Activated T-cell treated with anti-CD3 and anti-CD28 coated beads, Interleukin-2, amount 50 U/mL, for 4 hours (primary cell): ENCODE measurements around the gene MADD. TPM values are rescaled to one million over a fixed set of nuclear protein-coding genes. Genes with fewer than 3 reads are reported as not detected.

Source experiments
- ATAC-seq, 2 donors: fragments of 200-7000 bp; cut with Tn5 transposase; one replicate each; pipeline ENCODE4 v1.10.0; 2021
- DNase-seq: peaks from one replicate; pipeline ENCODE4 v3.0.0-alpha.2; 2020
- H3K27me3 Mint-ChIP-seq: one replicate; pipeline ENCODE4 v1.8.0; 2021; ENCODE audit warnings: low read depth, mixed read lengths
- H3K36me3 Mint-ChIP-seq: one replicate; pipeline ENCODE4 v1.8.0; 2022; ENCODE audit warnings: mixed read lengths; ENCODE audit not compliant: insufficient read depth
- H3K4me1 Mint-ChIP-seq: one replicate; pipeline ENCODE4 v1.8.0; 2021; ENCODE audit warnings: low read depth, mixed read lengths
- H3K4me3 Mint-ChIP-seq: one replicate; pipeline ENCODE4 v1.8.0; 2021; ENCODE audit warnings: mild to moderate bottlenecking, moderate library complexity, mixed read lengths
- H3K9me3 Mint-ChIP-seq: one replicate; pipeline ENCODE4 v1.8.0; 2021; ENCODE audit warnings: mixed read lengths
- total RNA-seq, 3 donors: library from RNA; stranded (reverse); gene quantifications; one replicate each; pipeline ENCODE4 v1.2.1, GENCODE V29; 2021

The MADD gene
- total RNA-seq, 3 donors from 2014 or later, result 51.2 to 55.6 (median 54.5) TPM

DNA sequence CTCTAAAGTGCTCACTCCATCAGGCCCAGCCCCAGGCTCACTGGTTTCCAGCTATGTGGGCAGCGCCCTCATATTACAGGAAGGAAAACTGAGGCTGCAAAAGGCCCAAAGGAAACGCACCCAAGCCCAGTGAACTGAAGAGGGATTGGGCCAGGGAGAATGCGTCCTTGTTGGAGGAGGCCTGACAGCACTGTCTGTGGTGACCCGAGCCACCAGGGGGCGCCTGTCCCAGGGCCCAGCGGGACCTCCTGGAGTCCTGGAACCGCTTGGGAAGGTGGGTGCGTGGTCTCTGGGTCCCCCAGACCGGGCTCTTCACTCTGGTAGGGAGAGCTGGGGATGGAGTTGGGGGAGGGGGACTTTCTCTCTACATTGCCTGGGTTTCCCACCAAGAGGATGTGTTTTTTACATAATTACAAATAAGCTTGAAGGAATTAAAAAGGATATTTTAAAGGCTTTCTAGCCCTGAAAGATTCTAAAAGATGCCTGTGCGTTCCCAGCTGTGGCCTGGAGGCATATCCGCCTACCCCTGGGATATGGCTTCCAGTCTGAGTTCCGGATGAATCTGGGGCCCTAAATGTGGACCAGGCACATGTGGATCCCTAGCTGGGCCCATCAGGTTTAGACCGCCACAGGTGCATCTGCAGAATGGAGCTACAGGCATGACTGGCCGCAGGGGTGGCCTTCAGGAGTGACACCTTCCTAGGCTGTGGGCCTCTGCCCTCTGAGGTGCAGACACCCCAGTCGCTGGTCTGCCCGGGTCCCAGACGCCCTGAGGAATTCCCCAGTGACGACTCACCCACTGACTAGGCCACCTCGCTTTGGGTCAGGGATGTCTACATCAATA lies 104.2 kb downstream of the MADD start:
- peaks cover 22% of the 10 kb centered on the region for H3K4me1 Mint-ChIP-seq
- no peaks in the 10 kb centered on the region for H3K9me3 Mint-ChIP-seq

DNA sequence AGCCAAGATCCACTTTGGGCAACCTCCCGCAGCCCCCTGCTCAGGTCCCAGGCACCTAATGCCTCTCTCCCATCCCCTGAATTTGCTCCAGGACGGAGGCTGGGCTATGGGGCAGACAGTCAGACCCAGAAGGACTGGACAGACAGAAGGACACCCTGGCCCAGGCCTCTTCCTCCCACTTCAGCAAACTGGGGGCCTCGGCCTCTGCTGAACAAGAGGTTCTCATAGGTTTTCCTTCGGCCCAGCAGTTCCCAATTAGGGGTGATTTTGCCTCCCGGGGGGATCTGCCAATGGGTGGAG lies 104.7 kb downstream of the MADD start:
- Mint-ChIP-seq H3K9me3 (no peaks in the 10 kb centered on the region), H3K4me3 (no peak overlapping the region), H3K4me1 (peaks cover 17% of the 10 kb centered on the region), H3K27me3 (no peaks in the 10 kb centered on the region), H3K36me3 (no peaks in the 10 kb centered on the region)
- DNase-seq (no peak), ATAC-seq (no peak)

More for the DNA sequence above, 104.2 kb downstream of the MADD start:
- ATAC-seq, result peak; percentile 85 to 87
- Mint-ChIP-seq H3K36me3 (no peaks in the 10 kb centered on the region), H3K4me3 (no peak overlapping the region), H3K27me3 (no peaks in the 10 kb centered on the region)
- DNase-seq, result peak; percentile 85

DNA sequence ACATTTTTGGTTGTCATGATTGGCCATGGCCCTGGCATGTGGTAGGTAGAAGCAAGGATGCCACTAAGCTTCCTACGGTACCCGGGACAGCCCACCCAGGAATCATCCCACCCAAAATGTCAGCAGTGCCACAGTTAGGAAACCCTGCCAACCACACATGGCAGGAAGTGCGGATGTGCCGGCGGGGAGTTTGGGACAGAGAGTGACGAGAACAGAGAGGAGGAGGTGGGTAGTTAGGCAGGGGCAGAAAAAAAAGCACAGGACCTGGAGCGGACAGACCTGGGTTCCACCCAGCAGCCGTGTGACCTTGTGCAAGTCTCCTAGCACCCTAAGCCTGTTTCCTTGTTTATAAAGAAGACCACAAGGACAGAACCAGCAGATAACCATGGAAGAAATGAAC lies 105.1 kb downstream of the MADD start:
- H3K4me1 Mint-ChIP-seq, result peaks cover 13% of the 10 kb centered on the region
- DNase-seq (no peak), ATAC-seq (no peak)
- H3K27me3 Mint-ChIP-seq, result no peaks in the 10 kb centered on the region
- H3K36me3 Mint-ChIP-seq, result no peaks in the 10 kb centered on the region
- H3K9me3 Mint-ChIP-seq, result no peaks in the 10 kb centered on the region
- H3K4me3 Mint-ChIP-seq, result no peak overlapping the region

DNA sequence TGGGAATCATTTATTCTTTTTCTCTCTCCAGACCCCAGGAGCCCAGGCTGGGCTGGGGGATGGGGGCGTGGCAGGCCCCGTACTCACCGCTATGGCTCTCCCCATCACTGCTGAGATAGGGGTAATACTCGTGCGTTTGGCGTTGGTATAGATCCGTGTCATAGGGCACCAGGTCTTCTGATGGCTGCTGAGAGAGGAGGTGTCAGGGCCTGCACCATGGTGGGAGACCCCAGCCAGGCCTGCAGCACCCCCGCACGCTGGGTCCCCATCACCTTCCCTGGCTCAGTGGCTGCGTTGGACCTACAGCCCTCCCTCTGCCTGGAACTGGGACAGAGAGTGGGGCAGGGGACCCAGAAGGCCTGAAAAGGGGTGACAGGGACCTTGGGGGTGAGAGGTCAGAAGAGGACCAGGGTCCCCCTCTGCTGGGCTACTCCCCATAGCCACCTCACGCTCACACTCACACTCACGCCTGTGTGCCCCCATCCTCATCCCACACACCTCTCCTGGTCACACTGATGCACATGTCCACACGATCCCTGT lies 105.7 kb downstream of the MADD start:
- no peak overlapping the region for H3K4me3 Mint-ChIP-seq
- H3K4me1 Mint-ChIP-seq, result peaks cover 12% of the 10 kb centered on the region
- ATAC-seq, result no peak
- no peaks in the 10 kb centered on the region for H3K36me3 Mint-ChIP-seq
- no peaks in the 10 kb centered on the region for H3K9me3 Mint-ChIP-seq
- DNase-seq, result no peak
- no peaks in the 10 kb centered on the region for H3K27me3 Mint-ChIP-seq

GRCh38 chr11:47376107-47376524 lies 106.2 kb downstream of the MADD start:
- H3K9me3 Mint-ChIP-seq, result no peaks in the 10 kb centered on the region
- H3K4me3 Mint-ChIP-seq, result no peak overlapping the region
- H3K27me3 Mint-ChIP-seq, result no peaks in the 10 kb centered on the region
- DNase-seq (no peak), ATAC-seq (no peak)
- no peaks in the 10 kb centered on the region for H3K36me3 Mint-ChIP-seq
- peaks cover 8% of the 10 kb centered on the region for H3K4me1 Mint-ChIP-seq

DNA sequence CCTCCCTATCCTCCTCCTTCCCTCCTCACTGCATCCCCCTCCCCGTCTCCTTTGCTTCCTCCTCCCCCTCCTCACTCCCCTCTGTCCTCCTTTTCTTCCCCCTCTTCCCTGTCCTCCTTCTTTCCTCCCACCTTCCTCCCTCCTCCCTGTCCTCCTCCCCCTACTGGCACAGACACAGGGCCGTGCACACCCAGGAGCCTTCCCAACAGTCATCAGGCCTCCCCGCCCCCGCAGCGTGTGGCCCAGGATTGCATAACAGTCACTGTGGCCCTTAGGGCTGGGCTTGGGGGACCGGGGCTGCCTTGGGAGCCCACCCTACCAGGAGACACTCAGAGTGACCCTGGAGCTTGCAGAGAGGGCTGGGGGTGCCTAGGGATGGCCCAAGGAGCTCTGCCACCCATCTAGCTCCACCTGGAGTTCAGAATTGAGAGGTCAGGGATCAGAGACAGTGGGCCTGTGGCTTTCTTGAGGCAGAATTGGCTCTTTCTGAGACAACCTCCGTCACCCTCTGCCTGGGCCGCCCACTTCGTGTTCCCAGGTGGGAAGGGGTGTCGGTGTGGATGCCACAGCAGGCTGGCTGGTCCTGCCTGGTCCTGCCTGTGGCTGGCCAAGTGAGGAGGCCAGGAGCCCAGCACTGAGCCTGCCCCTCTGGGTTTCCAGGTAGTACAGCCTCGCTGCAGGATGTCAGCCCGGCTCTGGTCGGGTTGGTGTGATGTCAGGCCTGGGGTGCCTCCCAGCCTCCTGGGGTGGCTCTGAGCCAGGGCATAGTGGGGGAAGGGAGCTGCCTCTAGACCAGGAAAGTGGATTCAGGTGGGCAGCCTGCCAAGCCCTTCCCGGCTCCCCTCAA lies 106.8 kb downstream of the MADD start:
- DNase-seq (no peak), ATAC-seq (no peak)
- H3K36me3 Mint-ChIP-seq, result no peaks in the 10 kb centered on the region
- no peaks in the 10 kb centered on the region for H3K9me3 Mint-ChIP-seq
- peaks cover 8% of the 10 kb centered on the region for H3K4me1 Mint-ChIP-seq
- no peak overlapping the region for H3K4me3 Mint-ChIP-seq
- no peaks in the 10 kb centered on the region for H3K27me3 Mint-ChIP-seq

GRCh38 chr11:47377571-47378009 lies 107.7 kb downstream of the MADD start:
- Mint-ChIP-seq H3K9me3 (no peaks in the 10 kb centered on the region), H3K27me3 (no peaks in the 10 kb centered on the region), H3K36me3 (no peaks in the 10 kb centered on the region), H3K4me1 (peaks cover 8% of the 10 kb centered on the region), H3K4me3 (peak overlapping the region; percentile 67)
- ATAC-seq (no peak), DNase-seq (no peak)

DNA sequence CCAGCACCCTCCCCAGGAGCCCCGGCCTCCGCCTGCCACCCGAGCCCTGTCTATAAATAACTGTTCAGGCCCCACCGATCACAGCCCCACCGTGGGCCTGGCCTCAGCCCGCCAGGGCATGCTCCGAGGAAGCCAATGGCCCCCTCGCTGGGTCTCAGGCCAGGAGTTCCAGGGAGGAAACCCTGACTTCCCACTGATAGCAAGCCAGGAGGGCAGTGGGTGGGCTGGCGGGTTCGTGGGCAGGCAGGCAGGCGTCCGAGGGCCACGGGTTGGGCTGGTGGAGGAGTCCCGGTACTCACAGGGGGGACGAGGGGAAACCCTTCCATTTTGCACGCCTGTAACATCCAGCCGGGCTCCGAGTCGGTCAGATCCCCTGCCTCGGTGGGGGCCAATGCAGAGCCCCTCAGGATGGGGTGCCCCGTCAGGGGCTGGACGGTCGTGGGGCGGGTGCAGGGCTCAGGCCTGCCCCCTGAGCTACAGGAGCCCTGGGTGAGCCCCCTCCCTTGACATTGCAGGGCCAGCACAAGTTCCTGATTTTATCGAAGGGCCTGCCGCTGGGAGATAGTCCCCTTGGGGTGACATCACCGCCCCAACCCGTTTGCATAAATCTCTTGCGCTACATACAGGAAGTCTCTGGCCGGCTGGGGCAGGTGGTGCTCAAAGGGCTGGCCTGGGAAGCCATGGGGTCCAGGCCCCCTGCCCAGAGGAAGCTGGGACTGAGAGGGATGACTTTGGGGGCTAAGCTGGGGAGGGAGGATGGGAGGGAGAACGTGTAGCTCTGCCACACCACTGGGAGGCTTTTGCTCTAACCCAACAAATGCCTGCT lies 108.3 kb downstream of the MADD start, which contains the start of gene SPI1:
SPI1 (minus strand) TSS at position 538 of the 826 bp plus-strand sequence; CDS start at position 344, 194 bp downstream.
- ATAC-seq (no peak), DNase-seq (no peak)
- no peaks in the 10 kb centered on the region for H3K9me3 Mint-ChIP-seq
- H3K27me3 Mint-ChIP-seq, result no peaks in the 10 kb centered on the region
- H3K36me3 Mint-ChIP-seq, result no peaks in the 10 kb centered on the region
- H3K4me1 Mint-ChIP-seq, result peaks cover 8% of the 10 kb centered on the region
- H3K4me3 Mint-ChIP-seq, result peak within 1 kb of the TSS; percentile 67

- ATAC-seq, result no peak
- H3K36me3 Mint-ChIP-seq, result no peaks in the 10 kb centered on the region
- no peaks in the 10 kb centered on the region for H3K9me3 Mint-ChIP-seq
- H3K27me3 Mint-ChIP-seq, result no peaks in the 10 kb centered on the region
- H3K4me1 Mint-ChIP-seq, result peaks cover 8% of the 10 kb centered on the region
- no peak for DNase-seq
- H3K4me3 Mint-ChIP-seq, result no peak overlapping the region
These were observed 108.9 kb downstream of the MADD start for GRCh38 chr11:47378836-47379170.

DNA sequence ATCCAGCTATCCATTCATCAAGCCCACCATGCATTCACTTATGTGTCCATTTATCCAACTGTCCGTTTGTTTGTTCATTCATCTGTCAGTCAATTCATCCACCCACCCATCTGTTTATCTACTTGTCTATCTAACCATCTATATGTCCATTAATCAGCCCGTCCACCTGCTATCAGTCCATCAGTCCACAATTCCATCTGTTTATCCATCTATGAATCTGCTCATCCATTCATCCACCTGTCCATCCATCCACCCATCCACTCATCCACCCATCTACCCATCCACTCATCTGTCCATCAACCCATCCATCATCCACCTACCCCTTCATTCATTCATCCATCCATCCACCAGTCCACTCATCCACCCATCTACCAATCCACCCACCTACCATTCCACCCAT lies 109.4 kb downstream of the MADD start:
- no peaks in the 10 kb centered on the region for H3K36me3 Mint-ChIP-seq
- no peaks in the 10 kb centered on the region for H3K9me3 Mint-ChIP-seq
- H3K4me1 Mint-ChIP-seq, result peaks cover 4% of the 10 kb centered on the region
- H3K27me3 Mint-ChIP-seq, result no peaks in the 10 kb centered on the region
- no peak overlapping the region for H3K4me3 Mint-ChIP-seq
- ATAC-seq (no peak), DNase-seq (no peak)

Other genes starting within 250 kb of the MADD start
- 100 to 1,000 TPM in 2 of 3 donors, 10 to 100 TPM in 1; 98.5 to 110 (median 104) TPM for gene ARFGAP2, start 93.3 kb upstream of the MADD start, total RNA-seq
- 10 to 100 TPM in 1 of 3 donors, 1 to 10 TPM in 2; 5.3 to 15.2 (median 5.8) TPM for gene PACSIN3, start 83.7 kb upstream of the MADD start, total RNA-seq
- 10 to 100 TPM; 76.4 to 95.0 (median 90.2) TPM for gene DDB2, start 55.2 kb upstream of the MADD start, total RNA-seq
- 10 to 100 TPM; 23.5 to 29.3 (median 28.7) TPM for gene ACP2, start 21.3 kb upstream of the MADD start, total RNA-seq
- gene NR1H3, start 12.1 kb upstream of the MADD start, total RNA-seq, result 10 to 100 TPM in 2 of 3 donors, 1 to 10 TPM in 1; 8.5 to 10.3 (median 10.0) TPM
- not detected for gene MYBPC3, start 82.6 kb downstream of the MADD start, total RNA-seq
- 1 to 10 TPM in 2 of 3 donors, under 1 TPM in 1; 0.74 to 2.3 (median 1.1) TPM for gene SPI1, start 108.4 kb downstream of the MADD start, total RNA-seq
- gene SLC39A13, start 138.5 kb downstream of the MADD start, total RNA-seq, result 10 to 100 TPM; 18.7 to 20.8 (median 19.5) TPM
- gene PSMC3, start 156.3 kb downstream of the MADD start, total RNA-seq, result 100 to 1,000 TPM; 275 to 300 (median 299) TPM
- gene RAPSN, start 179.0 kb downstream of the MADD start, total RNA-seq, result under 1 TPM; 0.46 to 0.53 (median 0.52) TPM